HG03432 (cell line): ENCODE results near the gene SLC27A3.

Experiments
- ATAC-seq: cut with Tn5 transposase; IDR thresholded peaks from one replicate; pipeline ENCODE4 v1.9.1; 2021; ENCODE audit warnings: mild to moderate bottlenecking, moderate library complexity; ENCODE audit not compliant: unreplicated experiment

The SLC27A3 gene

DNA sequence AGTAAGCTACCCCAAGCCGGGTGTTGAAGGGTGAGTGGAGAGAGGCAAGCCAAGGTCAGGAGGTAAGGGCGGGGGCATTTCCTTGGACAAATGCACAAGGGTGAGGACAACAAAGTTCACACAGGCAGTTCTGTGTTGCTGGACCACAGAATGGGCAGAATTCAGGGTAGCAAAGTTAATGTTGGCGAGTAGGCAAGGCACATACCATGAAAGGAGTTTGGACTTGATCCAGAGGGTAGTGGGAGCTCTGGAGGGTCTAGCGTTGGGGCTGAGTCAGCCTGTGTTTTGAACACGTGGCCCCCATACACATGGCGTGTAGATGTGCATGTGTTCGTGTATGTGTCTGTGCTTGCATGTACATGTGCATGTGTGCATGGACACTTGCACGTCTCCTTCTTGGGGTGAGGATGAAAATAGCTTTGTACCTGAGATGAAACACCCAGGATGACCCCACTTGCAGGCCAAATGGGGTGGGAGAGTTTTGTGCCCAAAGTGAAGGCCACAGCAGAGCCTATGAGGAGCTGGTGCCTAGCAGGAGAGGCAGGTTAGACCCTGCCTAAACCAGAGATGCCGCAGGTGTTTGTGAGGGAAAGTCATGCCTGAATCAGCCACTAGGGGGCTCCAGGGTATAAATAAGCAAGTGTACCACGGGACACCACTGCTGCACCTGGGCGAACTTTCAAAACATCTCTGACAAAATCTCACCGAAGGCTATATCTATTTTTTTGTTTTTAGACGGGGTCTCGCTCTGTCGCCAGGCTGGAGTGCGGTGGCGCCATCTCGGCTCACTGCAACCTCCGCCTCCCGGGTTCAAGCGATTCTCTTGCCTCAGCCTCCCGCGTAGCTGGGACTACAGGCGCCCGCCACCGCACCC is 21.8 kb downstream of the SLC27A3 start:
- ATAC-seq, result peak; percentile 57

DNA sequence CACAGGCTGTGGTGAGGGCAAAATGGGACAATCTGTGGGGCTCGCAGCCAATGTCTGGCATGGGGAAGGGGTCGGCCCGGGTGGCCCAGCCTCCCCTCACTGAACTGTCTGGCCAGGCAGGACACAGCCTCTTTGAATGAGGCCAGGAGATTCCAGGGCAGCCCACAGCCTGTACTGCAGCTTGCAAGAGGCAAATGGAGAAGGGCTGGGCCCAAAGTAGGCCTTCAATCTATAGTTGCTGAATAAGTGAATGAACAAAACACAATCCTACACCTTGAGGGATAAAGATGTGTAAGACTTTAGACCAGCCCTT is 23.2 kb downstream of the SLC27A3 start:
- ATAC-seq, result no peak

DNA sequence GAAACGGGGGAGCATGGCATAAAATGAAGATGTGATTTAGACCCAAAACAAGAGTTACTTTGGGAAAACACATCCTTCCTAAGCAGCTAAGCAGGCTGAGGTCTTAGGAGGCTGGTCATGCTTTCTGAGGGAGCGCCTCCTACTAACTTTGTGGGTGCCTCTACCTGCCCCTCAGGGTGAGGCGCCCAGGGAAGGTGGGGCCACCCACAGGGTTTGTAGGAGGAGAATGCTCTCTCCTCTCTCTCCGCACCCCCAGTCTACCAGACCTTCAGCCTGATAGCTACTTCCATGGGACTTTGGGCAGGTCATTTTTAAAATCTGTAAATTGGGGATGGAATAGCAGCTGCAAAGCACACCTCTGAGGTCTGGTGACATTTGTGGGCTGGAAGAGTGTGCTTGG is 23.8 kb downstream of the SLC27A3 start:
- no peak for ATAC-seq

DNA sequence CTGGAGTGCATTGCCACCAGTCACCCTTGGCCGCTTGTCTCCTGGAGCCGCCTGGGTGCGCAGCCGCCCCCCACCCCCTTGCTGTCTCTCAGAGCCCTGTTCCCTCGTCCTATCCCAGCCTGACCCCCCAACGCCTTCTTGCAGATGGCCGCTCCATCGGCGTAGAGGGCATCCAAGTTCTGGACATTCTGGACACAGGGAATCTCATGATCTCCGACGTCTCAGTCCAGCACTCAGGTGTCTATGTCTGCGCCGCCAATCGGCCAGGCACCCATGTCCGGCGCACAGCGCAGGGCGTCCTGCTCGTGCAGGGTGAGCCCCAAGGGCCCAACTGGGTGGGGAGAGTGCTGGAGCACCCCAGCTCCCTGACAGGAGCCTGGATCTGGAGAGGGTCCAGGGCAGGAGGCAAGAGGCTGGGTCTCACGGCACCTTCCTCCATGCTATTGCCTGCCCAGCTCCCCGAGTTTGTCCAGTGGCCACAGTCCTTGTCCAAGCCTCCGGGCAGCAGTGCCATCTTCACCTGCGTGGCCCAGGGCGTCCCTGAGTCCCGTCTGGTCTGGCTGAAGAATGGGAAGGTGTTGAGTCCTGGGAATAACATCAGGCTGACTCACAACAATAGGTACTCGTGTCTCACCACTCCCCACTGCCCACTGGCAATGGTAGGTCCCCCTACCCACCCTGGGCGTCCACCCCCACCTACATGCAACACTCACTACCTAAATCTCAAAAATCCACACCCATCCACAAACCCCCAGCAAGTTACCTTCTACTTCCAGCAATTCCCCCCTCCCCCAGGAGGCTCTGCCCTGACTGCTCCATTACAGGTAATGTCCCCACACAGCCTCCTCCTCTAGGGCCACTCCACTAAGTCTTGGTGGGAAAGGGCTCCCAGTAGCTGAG is 24.6 kb downstream of the SLC27A3 start:
- no peak for ATAC-seq

DNA sequence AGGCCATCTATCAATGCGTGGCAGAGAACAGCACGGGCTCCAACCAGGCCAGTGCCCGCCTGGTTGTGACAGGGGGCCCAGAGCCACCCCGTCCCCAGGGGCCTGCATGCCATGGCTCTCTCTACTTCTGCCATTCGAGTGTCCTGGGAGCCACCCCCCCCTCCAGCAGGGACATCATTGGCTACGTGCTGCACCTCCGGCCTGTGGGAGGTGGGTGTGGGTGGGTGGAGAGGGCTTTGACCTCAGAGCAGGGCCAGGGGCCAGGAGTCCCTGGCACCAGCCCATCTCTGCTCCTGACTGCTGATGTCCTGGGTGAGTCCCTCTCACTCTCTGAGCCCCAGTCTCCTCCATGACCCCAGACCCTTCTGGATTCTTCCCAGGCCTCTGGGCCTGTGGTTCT is 25.3 kb downstream of the SLC27A3 start:
- ATAC-seq, result no peak

DNA sequence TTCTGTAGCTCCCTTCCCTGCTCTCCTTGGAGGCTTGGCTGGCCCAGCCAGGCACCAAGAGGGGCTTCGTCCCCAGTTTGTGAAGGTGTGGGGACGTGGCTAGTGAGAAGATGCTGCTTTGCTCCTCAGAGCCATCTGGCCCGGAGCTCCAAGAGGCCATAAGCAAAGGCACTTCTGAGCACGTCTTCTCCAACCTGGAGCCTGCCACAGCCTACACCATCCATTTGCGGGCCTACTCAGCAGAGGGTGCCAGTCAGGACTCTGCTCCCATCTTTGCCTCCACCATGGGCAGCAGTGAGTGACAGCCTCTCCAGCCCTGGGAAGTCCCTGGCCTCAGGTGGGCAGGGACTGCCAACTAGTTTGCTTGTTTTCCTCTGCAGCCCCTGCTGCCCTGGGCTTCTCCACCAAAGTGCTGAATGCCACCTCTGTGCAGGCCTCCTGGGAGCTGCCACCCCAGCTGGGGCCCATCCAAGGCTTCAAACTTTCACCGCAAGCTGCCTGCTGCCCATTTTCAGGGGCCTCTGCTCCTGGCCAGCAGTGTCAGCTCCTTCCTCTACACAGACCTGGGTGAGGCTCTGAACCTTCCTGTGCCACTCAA is 25.9 kb downstream of the SLC27A3 start:
- no peak for ATAC-seq

DNA sequence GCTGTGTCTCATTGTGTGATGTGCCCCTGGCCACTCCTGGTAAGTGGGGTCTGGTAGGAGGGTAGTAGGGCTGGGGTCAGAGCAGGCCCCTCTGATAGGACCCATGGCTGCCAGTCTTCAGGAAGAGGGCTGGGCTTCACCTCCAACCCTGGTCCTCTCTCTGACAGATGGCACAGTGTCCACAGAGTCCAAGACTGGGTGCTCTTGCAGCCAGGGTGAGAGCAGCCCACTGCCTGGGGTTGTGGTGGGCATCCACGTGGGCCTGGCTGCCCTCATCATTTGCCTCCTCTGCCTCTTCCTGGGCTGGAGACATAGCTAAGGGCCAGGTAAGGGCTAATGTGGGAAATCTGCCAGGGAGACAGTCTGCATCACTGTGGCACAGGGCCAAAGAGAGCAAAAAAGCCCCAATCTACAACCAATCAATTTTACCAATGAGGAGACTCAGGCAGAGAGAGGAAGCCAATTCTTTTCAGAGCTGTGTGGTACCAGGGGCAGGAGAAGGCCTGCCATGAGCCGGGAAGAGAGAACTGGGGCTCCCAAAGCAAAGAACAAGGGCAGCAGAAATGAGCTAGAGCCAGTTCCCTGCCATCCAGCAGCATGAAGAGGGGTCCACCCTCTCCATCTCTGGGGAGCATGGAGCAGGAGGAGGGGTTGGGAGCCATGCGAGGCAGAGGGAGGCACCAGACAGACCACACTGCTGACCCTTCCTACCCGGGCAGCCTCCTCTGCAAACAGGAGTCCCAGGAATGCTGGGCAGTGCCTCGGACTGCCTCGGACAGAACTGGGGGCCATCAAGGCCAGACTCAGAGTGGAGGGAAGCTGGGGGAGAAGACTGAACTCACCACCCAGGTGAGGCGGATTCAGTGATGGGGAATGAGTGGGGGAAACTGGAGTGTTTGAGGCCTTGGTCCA is 26.8 kb downstream of the SLC27A3 start:
- ATAC-seq, result no peak

DNA sequence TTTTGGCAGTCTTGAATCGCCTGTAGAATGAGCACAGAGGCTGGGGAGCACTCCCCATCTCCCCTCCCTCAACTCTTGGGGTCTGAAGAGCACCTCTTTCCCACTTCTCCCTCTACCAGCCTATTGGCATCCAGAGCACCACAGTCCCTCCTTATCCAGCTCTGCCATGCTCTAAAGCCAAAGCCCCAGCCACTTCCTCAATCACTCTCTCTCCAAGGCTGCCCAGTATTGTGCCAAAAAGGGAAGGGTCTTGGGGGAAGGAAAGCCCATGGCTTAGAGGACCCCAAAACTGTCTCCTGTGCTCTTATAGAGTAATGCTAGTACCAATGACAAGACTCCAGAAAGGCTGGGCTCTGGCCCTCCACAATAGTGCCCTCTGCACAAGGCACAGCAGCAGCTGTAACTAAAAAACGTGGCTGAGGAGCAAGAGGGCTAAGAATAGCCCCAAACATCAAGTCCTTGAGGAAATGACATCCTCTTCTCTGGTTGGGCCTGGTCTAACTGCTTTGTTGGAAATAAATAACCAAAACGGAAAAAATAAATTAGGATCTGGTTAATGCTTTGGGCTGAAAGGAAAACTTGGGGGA is 28.4 kb downstream of the SLC27A3 start:
- ATAC-seq, result no peak

DNA sequence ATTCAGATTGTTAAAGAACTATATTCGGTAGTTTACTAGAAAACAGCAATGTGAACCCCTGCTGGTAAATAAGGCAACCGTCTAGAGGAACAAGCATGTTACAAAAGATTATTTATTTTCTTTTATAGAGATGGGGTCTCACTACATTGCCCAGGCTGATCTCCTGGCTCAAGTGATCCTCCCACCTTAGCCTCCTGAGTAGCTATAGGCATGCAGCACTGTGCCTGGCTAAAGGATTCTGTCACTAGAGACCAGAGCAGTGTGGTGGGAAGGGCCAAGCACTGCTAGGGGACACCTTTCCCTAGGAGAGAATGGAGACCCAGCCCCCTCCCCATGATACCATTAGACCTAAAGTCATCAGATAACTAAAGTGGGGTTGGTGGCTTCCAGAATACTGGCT is 28.9 kb downstream of the SLC27A3 start:
- ATAC-seq, result no peak

DNA sequence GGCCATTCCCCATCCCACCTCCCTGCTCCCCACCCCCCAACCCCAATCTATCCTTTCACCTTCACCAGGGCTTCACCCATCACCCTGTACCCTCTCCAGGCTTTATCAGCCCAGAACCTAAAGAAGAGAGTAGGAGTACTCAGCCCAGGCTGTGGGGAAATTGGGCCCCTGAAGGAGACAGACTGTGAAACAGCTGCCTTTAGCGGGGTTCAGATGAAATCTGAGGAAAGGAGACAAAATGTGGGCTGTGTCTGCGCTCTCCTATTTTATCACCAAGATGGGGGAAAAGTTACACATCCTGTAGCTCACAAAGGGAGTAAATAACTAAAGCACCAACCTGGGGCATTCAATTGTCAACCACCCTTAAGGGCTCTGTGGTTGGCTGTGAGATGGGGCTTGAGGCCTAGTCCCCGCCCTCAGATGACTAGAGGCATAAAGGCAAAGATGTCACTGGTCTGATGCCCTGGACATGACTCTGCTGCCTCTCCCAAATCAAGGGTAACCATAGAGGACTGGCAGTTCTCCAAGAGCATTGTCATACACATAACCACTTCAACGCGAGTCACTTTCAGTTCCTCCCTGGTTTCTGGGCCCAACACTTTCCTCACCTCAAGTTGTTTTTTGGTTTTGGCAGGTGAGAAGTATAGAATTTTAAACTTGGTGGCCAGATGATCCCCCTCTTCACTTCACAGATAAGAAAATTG is 30.0 kb downstream of the SLC27A3 start:
- ATAC-seq, result peak; percentile 96

DNA sequence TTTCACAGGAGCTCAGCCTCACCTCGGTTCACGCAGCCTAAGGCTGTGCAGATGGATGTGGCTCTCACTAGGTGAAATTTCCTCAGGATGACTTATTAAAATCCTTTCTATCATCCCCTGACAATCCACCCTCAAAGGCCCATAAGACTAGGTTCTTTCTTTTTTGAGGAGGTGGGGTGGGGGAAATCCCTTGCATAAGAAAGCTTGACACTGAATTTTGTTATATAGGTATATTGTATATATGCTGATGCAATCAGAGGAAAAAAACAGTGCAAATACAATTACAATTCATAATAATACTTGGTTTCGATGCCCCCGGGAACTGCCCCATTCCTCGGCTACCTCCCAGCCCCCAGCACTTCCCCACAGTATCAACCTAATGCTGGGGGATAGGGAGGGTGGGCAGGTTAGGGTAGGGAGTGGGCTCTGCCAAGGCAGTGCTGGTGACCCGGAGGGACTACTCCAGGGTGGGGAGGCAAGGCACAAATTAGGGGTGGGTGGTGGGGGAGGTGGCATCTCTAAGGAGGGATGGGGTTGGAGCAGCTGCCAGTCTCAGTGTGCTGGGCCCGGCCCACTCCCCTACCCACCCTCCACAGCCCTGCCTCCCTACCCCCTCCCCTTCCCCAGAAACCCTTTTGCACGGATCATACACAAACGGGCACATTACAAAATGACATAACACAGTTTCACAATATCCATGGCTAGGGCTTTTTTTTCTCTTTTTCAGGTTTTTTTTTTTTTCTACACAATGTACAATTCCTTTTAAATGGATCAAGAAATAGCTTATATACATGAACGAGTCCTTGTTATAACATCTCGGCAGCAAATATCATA is 30.9 kb downstream of the SLC27A3 start:
- peak; percentile 10 for ATAC-seq

DNA sequence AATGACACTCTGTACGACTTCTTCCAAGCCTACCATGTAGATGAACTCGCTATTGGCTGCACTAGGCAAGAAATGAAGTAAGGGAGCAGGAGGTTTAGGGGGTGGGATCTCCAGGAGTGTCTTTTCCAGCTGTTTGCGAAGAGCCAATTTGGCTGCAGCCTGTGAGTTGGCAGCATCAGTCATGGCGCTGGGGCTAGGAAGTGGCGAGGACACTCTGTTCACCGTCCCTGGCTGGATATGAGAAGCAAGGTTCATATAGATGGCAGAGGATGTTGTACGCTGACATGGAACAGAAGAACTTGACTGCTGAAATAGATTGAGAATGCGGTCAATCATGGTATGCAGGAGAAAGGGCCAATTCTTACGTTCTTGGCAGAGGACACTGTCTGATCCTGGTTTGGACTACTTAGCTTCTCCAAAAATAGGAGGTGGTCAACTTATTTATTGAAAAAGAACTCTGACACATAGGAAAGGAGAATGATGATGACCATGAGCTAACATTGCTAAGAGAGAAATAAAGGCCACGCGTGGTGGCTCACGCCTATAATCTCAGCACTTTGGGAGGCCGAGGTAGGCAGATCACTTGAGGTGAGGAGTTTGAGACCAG is 41.2 kb downstream of the SLC27A3 start:
- no peak for ATAC-seq

DNA sequence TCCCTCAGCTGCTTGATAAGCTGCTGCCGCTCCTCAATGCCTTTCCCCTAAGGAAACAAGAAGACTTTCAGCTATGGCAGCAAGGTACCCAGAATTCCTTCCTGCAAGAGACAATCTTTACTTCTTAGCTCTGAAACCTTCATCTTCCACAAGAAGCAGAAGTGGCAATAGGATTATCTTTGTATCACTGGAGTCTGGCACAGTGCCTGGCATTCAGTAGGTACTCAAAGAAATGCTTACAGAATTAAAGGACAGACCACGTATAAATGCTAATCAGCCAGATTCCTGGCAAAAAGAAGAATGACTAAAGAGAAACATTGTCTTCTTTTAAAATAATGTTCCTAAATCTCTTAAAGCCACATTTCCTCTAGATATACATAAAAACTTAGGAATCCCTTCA is 43.7 kb downstream of the SLC27A3 start:
- ATAC-seq, result no peak

DNA sequence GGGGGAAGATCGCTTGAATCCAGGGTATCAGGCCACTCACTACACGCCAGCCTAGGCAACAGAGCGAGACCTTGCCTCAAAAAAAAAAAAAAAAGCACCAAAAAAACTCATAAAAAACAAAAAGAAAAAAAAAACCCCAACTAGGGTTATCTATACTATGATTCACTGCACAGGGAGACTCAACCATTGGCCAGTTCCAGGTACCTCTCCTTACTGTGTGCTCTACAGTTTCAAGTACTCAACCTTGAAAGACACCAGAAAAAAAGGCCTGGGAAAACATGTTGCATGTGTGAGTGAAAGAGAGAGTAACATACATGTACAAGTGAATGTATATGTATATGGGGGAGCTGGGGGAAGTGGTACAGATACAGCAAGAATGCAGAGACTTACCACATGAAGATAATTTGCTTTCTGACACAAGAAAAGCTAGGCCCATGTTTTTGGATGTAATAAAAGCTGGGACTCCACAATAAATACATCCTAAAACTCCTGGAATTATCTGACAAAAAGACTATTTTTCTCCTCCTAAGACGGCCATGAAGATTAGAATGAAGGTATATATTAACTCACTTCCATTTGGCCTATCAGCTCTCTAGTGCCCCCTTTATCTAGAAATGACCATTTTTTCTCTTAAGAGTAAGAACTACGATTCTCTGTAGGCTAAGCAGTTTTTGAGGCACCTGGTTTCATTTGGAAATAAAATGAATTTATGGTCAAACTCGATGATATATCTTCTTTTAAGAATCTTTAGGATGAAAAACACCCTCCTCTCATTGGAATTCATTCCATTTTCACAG is 52.2 kb downstream of the SLC27A3 start:
- no peak for ATAC-seq
